GM19240 (cell line): ENCODE measurements around the gene HOXA9.

Experiments used
- DNase-seq: peaks from one replicate; pipeline ENCODE4 v3.0.0; 2011; ENCODE audit warnings: low spot score; ENCODE audit not compliant: insufficient read length

Gene HOXA9

DNA sequence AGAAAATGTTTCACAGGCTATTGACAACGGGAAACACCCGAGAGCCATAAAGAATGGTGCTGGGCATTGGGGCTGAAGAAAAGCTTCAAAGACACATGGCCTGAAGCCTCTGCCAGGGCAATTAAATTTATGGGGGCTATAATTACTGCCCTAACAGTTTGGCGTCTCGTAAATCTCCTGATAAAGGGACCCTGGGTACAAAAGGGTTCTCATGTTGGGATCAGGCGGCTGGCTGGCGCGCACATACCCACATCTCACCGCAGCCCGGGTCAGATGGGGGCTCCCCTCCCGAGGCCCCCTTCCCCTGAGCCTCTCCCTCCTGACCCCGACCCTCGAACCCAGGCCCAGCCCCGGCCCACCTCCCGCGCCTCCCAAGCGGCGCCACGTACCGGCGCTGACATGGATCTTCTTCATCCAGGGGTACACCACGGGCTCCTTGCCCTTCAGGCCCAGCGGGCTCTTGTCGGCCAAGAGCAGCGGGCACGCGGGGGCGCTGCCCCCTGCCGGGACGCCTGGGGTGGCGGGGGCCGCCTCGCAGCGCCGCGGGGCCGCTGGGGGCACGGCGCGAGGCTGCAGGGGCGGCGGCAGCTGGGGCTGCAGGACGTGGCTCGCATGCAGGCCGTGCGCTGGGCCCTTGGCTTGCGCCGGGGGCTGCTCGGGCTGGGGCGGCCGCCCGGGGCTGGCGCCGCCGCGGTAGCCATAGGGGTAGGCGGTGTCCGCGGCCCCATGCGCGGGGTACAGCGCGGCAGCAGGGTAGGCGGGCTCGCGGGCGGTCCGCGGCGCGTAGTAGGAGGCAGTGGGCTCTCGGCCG, 35.4 kb downstream of the HOXA9 start:
- no peak for DNase-seq

DNA sequence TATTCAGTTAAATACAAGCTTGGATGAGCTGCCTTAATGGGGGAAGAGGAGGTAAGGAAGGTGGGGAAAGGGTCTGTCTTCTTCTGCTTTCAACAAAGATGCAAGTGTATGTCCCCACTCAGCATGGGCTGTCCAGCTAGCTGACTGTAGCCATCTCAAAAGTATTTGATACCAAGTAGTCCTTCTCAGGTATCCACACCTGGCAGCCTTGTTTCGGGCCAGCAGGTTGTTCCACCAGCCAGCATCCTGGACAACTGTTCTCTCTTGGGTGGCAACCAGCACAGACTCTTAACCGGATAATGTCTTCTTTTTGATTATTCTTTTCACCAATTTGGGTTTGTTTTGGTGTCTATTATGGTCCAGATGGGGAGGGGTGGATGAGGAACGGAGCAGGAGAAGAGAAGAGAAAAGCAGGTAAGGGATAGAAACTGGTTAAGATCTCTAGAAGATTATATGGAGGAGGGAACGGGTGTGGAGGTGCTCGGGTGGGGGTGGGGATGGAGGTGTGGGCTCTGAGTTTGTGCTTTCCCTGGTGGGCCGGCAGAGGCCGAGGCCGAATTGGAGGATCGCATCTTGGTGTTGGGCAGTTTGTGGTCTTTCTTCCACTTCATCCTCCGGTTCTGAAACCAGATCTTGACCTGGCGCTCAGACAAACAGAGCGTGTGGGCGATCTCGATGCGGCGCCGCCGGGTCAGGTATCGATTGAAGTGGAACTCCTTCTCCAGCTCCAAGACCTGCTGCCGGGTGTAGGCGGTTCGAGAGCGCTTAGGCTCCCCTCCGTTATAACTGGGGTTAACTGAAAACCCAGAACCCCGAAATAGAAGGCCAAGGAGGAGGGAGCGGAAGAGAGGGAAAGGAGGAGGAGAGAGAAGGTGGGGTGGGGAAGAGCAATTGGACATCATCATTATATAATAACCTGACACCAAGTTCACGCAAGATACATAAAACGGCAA, 36.3 kb downstream of the HOXA9 start:
- DNase-seq = no peak

DNA sequence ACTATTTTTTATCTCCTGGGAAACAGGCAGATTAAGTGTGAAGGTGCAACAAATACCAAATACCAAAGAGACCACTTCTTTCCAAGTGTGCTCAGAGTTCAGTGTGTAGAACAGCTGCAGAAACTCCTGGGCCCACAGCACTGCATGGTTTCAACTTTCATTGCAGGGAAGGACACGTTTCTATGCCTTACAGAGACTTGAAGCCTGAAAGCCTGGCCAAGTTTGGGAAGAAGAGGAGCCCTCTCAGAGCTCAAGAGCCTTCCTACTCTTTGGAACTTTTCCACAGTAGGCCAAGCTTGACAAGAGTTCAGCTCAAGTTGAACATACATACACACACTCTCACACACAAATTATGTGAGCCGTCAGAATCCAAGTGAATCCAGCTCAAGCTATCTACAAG, 37.3 kb downstream of the HOXA9 start:
- DNase-seq = no peak

DNA sequence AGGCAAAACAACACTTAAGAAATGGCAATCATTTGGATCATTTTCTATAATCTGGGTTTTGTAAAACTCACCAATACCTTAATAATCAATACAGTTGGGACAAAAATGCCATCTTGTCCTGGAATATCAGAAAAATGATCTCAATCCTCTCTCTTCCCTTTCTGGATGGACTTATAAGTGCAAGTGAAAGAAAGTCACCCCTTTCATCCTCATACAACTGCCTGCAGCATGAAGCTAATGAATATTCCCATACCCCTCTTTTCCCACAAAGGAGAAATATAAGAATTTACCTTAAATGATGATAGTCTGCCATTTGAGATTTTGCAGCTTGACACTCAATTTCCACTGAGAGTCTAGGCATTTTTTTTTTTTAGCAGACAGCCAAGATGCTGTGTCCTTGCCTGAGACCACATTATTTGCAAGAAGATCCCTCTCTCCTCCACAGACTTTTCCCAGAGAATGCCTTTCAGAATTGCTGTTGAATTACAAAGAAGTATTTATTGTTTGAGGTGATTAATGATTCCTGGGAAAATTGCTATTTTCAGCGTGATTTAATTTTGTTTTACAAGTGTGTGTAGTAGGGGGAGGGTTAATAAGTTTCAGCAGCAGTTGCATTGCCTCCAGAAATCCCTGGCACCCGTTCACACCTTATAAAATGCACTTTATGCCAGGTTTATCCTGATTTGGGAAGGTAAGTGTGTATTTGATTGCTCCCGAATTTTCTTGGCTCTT, 38.6 kb downstream of the HOXA9 start:
- no peak for DNase-seq

DNA sequence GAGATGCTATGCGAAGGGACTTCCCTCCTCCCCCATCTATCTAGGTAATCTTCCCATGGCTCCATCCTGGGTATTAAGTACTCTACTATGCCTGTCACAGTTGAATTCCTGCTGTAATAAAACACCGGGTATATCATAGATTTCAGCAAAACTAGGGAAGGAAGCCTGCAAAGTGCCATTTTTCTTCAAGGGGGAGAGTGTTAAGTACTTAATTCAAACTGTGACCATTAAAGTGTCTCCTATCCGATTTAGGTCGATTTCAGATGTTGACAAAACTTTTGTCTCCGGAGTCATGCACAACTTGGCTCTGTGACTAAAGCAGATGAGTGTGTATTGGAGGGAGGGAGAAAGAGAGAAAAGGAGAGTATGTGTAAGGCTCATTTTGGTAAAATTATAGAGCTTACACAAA, 39.3 kb downstream of the HOXA9 start:
- DNase-seq = no peak

DNA sequence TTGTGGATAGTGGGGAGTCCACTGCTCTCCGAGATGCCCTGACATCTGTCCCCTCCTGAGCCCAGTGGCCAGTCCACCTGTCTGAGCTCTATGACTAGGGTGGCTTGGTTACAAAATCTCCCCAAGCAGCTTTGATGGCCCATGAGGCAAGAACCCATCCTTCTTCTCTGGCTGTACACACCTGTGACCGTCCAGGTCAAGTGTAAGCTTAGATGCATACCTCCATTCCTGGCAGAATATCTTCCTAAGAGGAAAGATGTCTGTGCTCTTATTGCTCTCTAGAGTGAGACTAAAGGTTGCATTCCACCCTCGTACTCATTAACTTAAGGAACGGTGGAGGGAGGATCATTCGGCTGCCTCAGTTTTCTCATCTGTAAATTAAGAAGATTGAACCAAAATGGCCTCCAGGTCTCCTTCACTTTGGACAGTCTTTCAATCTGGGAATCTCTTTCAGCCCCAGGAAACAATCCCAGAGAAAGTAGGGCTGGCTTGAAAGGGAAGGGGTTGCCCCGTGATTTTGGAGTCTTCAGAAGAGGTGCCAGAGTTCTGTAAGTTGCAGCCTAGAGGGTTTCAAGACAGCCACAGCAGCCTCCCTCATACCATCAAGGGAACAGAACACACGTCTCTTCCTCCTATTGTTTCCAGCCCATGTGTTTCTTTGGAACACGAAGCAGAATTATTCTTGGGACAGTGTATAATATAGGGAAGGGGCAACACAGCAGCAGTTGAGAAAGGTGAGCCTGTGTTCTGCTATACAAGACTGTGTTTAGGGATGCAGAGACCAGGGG, 40.2 kb downstream of the HOXA9 start:
- no peak for DNase-seq

DNA sequence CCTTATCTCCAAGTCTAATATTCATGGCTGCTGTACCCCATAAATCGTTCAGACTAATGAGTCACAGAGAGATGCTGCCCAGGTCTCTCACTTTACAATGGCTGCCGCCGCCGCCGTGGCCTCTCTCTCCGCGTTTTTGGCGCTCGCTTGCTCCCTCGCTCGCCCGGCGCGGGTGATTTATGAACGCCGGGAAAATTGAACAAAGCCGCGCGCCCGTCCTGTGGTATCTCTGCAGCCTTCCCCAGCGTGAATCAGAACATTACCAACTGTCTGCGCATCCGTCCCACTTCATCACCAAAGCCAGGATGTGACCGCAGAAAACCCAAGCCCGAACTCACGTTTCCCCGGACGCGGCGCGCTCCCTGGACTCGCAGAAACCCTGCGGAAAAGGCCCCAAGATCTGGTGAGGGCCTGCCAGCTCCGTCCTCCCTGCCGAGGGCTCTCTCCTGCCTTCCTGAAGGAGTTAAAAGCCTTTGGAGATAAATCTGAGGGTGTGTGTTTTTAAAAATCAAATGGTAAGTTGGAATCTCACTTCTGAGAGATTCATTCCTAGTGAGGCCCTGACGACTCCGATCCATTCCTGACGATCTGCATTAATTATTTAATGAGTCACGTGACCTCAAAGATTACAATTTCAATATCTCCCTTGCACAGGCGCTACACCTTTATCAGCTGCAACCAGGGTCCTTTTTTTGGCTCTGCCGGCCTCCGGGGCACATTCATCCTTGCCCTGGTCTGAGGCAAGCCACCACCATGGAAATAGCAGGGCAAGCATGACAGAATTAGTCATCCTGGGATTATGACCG, 41.0 kb downstream of the HOXA9 start:
- no peak for DNase-seq

DNA sequence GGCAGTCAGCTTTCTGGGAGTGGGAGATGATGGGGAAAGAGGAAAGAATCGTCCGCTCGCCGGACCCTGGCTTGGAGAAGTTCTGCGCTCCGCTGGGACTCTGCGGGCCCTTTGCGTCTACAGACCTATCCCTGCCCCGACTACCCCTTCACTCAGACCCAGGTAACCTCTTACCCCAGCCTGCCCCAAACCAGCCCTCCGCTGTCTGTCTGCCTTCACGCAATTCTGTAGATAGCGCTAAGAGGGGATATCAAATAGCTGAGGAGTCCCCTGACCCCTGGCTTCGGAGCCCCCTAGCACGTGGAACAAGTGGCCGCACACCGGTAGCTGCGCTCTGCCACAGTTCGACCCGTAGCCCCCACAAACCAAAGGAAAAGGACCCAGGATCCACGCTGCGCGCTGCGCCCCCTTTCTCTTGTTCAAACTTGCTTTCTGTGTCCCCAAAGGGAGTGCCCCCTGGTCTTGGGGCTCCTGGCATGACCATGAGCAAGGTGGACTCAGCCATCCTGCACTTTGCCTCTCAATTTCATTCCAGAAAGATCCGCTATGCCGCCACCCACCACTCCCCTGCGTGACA, 41.8 kb downstream of the HOXA9 start:
- no peak for DNase-seq

DNA sequence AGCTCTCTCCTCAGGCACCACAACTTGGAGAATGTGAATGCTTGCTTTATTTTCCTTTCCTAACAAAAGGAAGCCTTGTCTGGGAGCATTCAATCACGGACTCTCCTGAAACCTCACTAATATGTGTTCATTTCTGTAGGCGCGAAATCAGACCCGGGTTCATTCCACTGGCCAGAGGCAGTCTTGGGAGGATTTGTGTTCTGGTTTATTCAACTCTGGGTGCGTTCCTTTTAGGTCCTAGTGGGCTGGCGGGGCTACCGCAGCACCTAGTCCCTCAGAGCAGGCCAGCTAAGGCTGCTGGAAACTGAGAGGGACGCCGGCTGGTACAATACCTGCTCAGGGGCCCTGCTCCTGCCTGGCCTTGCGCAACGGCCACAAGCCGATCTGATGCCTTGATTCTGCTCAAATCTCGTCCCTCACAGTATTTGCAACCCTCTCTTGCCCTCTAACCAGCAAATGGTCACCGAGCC, 42.3 kb downstream of the HOXA9 start:
- no peak for DNase-seq

DNA sequence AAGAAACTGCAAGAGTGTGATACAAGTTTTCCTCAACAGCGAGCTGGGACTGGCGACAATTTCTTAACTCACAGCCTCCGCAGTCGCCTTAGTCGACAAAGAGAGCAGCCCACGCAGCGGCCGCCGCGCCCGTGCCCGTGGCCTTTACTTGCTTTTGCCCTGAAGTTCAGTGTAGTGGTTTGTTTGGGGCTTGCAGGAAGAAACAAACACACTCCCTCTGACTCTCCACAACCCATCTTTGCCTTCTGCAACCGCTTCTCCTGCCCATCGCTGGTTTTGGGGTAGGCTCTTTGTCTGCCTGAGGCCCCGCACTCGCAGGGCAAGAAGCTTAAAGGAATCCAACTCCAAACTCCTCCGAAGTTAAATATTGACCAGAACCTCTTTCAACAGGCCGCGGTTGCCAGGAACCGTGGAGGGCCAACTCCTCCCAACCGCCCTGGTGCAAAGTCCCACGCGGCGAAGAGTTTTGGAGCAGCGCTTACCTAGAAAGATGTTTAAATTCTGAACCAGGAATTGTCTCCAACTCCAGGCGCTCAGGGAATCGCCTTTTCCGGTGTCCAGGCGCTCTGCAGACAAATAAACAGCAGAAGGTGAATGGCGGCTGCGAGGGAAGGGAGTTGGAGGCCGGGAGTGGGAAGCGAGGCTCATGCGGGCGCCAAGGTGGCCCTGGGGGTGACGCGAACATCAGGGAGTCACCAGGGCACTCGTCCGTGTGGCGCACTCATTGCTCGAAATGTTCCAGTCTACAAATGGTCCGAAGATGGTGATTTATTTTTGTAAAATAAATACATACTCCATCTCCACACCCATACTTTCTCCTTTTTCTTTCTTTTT, 43.0 kb downstream of the HOXA9 start:
- DNase-seq = no peak

DNA sequence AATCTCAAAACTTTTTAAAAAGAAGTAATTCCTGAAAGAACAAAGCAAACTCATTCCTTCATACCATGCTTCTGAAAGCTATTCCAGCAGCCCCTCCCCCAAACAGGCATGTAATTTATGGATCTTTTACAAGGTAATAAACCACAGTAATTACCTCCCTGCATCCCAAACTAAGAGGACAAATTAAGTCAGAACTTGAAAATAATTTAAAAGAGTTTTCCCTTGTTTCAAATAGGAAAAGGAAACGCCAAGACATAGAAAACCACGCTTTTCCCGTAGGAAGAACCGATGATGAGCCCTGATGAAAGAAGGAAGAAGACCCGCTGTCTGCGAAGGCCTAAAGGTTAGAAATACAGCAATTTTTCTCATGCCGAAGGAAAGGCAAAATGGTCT, 43.7 kb downstream of the HOXA9 start:
- DNase-seq = no peak

DNA sequence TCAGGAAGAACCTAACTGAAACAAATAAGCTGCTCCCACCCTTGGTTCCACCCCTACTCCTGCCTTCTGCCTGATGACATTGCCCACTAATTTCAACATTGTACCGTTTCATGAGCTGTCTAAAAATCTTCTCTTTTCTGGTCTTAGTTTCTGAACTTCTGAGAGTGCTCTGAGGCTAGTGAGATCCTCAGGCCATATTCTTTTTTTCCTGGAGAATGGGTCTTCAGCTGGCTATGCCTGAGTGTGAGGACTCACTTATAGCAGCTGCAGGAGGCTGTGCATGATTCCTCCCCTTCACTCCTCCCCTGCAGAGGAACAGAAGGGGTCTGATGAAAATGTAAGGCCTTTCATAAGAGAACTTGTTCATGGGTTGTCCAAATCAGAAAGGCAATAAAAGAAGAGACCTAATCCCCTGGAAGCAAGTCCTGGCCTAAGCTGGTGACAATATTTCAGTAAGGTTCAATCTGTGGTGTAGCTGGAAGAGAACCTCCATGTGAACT, 45.9 kb downstream of the HOXA9 start:
- no peak for DNase-seq

DNA sequence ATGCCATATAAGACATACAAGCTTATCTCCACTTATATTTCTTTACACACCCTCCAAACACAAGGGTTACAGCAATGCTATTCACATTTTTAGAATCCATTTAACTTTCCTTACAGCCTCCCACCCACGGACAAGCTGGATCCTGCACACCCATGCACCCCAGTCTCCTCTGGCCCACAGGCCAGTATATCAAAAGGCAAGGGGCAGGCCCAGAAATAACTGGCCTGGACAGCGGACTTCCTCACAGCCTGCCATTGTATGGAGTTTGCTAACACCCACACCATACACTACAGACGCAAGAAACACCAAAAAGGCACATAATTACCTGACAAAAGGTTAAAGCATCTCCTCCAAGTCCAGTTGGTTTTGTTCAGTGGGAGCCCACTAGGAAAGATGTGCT, 46.8 kb downstream of the HOXA9 start:
- DNase-seq = no peak

DNA sequence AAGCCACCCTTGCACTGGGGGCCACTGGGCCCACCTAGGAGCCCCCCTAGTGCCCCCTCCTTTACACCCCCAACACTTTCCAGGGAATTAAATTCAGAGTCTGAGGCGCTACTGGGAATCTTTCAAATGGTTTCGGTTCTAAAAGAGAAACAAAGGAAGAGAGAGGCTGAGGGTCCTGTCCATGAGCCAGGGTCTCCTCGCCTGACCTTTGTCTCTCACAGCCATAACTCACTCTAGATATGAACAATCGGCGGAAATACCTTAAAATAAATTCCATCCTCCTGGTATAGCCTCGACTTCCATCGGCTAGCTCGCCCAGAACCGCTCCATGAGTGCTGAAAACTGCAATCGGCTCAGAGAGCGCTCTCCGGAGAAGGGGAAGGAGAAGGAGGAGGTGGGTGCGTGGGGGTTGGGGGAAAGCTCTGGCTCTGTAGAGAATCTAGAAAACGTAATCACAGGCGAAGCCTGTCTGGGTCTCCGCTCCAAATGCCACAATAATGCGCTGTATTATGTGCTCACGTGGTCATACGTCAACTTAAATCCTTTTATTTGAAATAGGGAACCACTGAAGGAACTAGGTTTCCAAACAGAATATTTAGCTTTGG, 47.3 kb downstream of the HOXA9 start:
- DNase-seq = no peak

DNA sequence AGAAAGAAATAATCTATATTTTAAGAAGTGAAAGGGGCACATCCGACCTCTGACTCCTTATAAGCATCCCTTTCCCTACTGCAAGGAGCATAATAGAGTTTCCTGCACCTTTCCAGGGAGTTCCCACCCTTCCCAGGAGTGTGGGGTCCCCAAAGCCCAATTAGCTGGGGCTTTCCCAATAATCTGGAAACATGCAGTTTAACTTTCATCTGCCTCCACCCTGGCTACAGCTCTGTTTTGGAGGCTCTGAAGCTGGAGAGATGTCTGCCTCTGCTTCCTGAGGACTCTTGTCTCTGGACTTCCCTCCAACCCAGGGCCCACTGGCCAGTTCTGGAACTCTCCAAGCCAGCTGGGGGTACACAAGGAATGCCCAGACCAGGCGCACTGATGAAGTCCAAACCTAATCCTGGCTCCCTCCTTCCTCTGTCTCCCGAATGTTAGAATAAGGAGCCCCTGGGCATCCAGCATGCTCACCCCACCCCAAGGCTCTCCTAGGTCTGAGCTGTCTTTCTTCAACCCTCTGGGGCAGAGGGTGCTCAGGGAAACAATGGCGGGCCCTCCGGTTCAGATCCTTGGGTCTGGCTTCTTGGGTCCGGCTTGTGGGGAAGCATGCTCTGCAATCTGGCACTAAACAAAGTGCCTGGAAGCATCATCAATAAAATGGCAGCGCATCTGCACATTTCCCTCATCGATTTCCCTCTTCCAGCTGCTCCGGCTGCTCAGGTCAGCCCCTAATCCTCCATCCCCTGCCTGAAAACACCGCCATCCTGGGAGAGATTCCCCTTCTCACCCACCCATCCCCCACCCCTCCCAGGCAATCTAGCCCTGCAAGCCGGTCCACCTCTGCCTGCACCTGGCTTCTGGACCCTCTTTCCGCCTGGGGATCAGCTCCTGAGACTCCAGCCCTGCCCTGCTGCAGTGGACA, 48.1 kb downstream of the HOXA9 start:
- DNase-seq = no peak

DNA sequence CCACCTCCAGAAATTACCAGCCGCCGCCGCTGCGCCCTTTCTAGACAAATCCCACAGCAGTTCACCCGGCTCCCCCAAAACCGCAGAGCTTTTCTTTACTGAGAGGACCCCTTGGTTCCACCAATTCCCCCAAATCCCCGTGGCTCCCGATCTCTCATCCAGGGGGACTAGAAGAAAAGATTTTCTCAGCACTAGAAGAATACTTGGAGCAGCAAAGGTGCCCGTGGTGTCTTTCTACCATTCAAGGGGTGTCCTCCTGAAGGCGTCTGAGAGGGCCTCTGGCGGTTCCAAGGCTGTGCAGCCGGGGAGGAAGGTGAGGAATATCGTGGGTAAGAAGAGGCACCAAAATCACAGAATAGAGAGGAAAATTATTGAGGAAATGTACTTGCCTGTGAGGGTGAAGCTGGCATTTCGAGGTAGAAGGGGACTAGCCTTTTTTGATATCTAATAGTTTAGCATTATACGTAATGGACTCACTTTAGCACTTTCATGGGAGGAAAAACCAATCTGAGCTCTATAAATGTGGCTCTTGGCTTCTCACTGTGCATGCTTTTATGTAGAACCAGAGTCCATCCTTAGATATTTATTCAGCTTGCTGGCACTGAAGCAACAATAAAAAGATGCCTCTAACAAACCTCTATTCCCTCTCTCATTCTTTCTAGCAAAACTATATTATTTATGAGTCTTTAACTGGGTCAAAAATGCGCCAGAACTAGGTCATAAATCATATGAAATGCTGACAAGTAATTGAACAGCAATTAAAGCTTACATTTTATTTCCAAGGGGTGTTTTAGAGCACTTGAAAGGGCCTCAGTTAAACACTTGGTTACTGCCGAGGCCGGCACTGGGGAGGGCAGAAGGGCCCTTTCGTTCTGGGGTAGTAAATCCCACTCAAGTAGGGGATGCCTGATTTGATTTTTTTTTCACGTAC, 49.0 kb downstream of the HOXA9 start:
- DNase-seq = no peak
